Spleen (tissue), 11 donors: ENCODE data around the gene SORCS1. TPM values are rescaled to one million over a fixed set of nuclear protein-coding genes. Genes with fewer than 3 reads are reported as not detected.

Experiments used
- DNase-seq: peaks from one replicate; pipeline ENCODE4 v3.0.0-alpha.2; 2020
- H3K27ac ChIP-seq, 8 donors: fragments of 200-600 bp; sonication (generic) in 7 of 8; 1 replicate in 4 of 8; 2 replicates in 4 of 8; pipeline versions ENCODE4 v1.5.0 to v1.8.0; 2016 to 2021; ENCODE audit warnings: inconsistent platforms in 4 of 8, mild to moderate bottlenecking in 4 of 8, moderate library complexity in 1 of 8
- H3K27me3 ChIP-seq, 7 donors: fragments of 200-600 bp; sonication (generic) in 6 of 7; replicated peaks in 1 of 7; 1 replicate in 4 of 7; 2 replicates in 3 of 7; pipeline versions ENCODE4 v1.5.0 to v1.8.0; 2016 to 2021; ENCODE audit warnings: inconsistent platforms in 3 of 7, mild to moderate bottlenecking in 1 of 7
- H3K36me3 ChIP-seq, 6 donors: fragments of 200-600 bp; sonication (generic) in 5 of 6; 1 replicate in 4 of 6; 2 replicates in 2 of 6; pipeline versions ENCODE4 v1.5.0 to v1.8.0; 2016 to 2021; ENCODE audit warnings: inconsistent platforms in 2 of 6
- H3K4me1 ChIP-seq, 6 donors: fragments of 200-600 bp; sonication (generic) in 5 of 6; 1 replicate in 3 of 6; 2 replicates in 3 of 6; pipeline versions ENCODE4 v1.5.0 to v1.8.0; 2016 to 2021; ENCODE audit warnings: inconsistent platforms in 3 of 6
- H3K4me3 ChIP-seq, 8 donors: fragments of 200-600 bp; sonication (generic) in 7 of 8; 1 replicate in 4 of 8; 2 replicates in 4 of 8; pipeline versions ENCODE4 v1.5.0 to v1.8.0; 2016 to 2021; ENCODE audit warnings: inconsistent platforms in 4 of 8, mild to moderate bottlenecking in 4 of 8, moderate library complexity in 2 of 8
- H3K9me3 ChIP-seq, 8 donors: fragments of 200-600 bp; sonication (generic) in 7 of 8; 1 replicate in 4 of 8; 2 replicates in 4 of 8; pipeline versions ENCODE4 v1.5.0 to v1.8.0; 2016 to 2021; ENCODE audit warnings: inconsistent platforms in 4 of 8
- CTCF ChIP-seq, 11 experiments: fragments of 200-600 bp in 7 of 11; fragments of 450-650 bp in 4 of 11; sonication (generic) in 4 of 11; IDR thresholded peaks in 8 of 11; conservative IDR thresholded peaks in 3 of 11; 1 replicate in 7 of 11; 2 replicates in 4 of 11; pipeline versions ENCODE4 v1.4.0 to v1.8.0; 2016 to 2021; ENCODE audit warnings: antibody characterized with exemption in 11 of 11, inconsistent platforms in 4 of 11, mild to moderate bottlenecking in 1 of 11
- POLR2A ChIP-seq, 3 donors: fragments of 450-650 bp; IDR thresholded peaks; one replicate each; pipeline ENCODE4 v1.5.1; 2017; ENCODE audit warnings: antibody characterized with exemption in 3 of 3, mild to moderate bottlenecking in 1 of 3
- POLR2AphosphoS5 ChIP-seq, 3 donors: sonication (generic); formaldehyde crosslinking; IDR thresholded peaks; one replicate each; pipeline ENCODE4 v1.5.1; 2017; ENCODE audit warnings: antibody characterized with exemption in 3 of 3
- WGBS, 5 donors: extraction: QIAGEN DNeasy Blood & Tissue Kit in 3 of 5; methylation state at CpG; one replicate each; pipeline versions ENCODE4 v1.1.5 to v1.1.7; 2013 to 2018; 5-methylcytosine and 5-hydroxymethylcytosine counted together
- intact Hi-C: fragments of 100-400 bp; cut with DNase I; formaldehyde crosslinking; loops from one replicate; pipeline ENCODE4 v1.15.0; 2023; ENCODE audit warnings: low total_unique reads
- polyA plus RNA-seq, 3 donors: library from polyadenylated mRNA; stranded (reverse); fragments of 200-250 nt; gene quantifications; one replicate each; pipeline ENCODE4 v1.2.1, GENCODE V29; 2013
- total RNA-seq, 7 donors: library from RNA; depleted of rRNA in 3 of 7; stranded (reverse); fragments of >200 nt in 3 of 7; fragmentation: NEBNext Ultra II Directional in 4 of 7; extraction: Animal tissue kit (Norgen Biotek cat#: 25700) in 4 of 7; gene quantifications; one replicate each; pipeline versions ENCODE4 v1.1.0 to v1.2.1, GENCODE V29; 2016 to 2021
- donor health status: healthy with polysubstance abuse.
- donor health status: DM: no; HTN: no; CAD: no; lungs with moderate emphysema.
- donor health status: DM: no; HTN: no; CAD: no.
- donor health status: Bipolar disorder and iron deficiency.
- donor health status: healthy.
- donor health status: DM: no; HTN: no; CAD: no.
- donor health status: DM: yes; HTN: yes; CAD: no.

Gene SORCS1
- total and polyA plus RNA-seq, 10 donors: 0.67 to 2.7 (median 1.6) TPM

- intact Hi-C loops: no loop called here
- no peak for DNase-seq
- no peak for TF ChIP-seq POLR2AphosphoS5 (IDR thresholded peaks at IDR 0.05)
- no peak for TF ChIP-seq CTCF (IDR thresholded peaks at IDR 0.05 in 8 of 11, conservative IDR thresholded peaks at IDR 0.05 in 3 of 11)
- TF ChIP-seq POLR2A (IDR thresholded peaks at IDR 0.05): no peak
- Histone ChIP-seq H3K9me3 (peaks cover 0 to 3% (median 0%) of the 10 kb centered on the region in 8 donors), H3K4me3 (no peak overlapping the region), H3K27ac (no peak overlapping the region), H3K4me1 (no peaks in the 10 kb centered on the region), H3K27me3 (no peaks in the 10 kb centered on the region), H3K36me3 (no peaks in the 10 kb centered on the region)
- WGBS, 5 donors: 89 to 97% (median 93%) methylated on average over 2 of the region's 2 CpGs
These were observed 442.0 kb downstream of the SORCS1 start for GRCh38 chr10:106722524-106722923.

- no peaks in the 10 kb centered on the region for H3K27me3 ChIP-seq
- H3K4me1 ChIP-seq: no peaks in the 10 kb centered on the region
- intact Hi-C loops: no loop called here
- no peak for TF ChIP-seq POLR2A (IDR thresholded peaks at IDR 0.05)
- no peak for TF ChIP-seq CTCF (IDR thresholded peaks at IDR 0.05 in 8 of 11, conservative IDR thresholded peaks at IDR 0.05 in 3 of 11)
- no peak for TF ChIP-seq POLR2AphosphoS5 (IDR thresholded peaks at IDR 0.05)
- H3K36me3 ChIP-seq: no peaks in the 10 kb centered on the region
- DNase-seq: no peak
- no peak overlapping the region for H3K4me3 ChIP-seq
- H3K9me3 ChIP-seq: peaks cover 0 to 3% (median 0%) of the 10 kb centered on the region in 8 donors
- WGBS, 5 donors: 60 to 77% (median 65%) methylated on average over 2 of the region's 2 CpGs
- no peak overlapping the region for H3K27ac ChIP-seq
These were observed 443.8 kb downstream of the SORCS1 start for GRCh38 chr10:106720683-106721082.

GRCh38 chr10:106716381-106716780 is 448.1 kb downstream of the SORCS1 start:
- intact Hi-C loops: no loop called here
- H3K4me3 ChIP-seq: no peak overlapping the region

GRCh38 chr10:106714734-106715555 is 449.6 kb downstream of the SORCS1 start:
- Histone ChIP-seq H3K27me3 (no peaks in the 10 kb centered on the region), H3K27ac (no peak overlapping the region), H3K4me1 (no peaks in the 10 kb centered on the region), H3K4me3 (no peak overlapping the region), H3K9me3 (peaks cover 0 to 3% (median 0%) of the 10 kb centered on the region in 8 donors), H3K36me3 (no peaks in the 10 kb centered on the region)
- WGBS, 5 donors: 65 to 77% (median 68%) methylated on average over 6 of the region's 6 CpGs
- DNase-seq: no peak
- TF ChIP-seq CTCF (IDR thresholded peaks at IDR 0.05 in 8 of 11, conservative IDR thresholded peaks at IDR 0.05 in 3 of 11) (no peak), POLR2A (IDR thresholded peaks at IDR 0.05) (no peak), POLR2AphosphoS5 (IDR thresholded peaks at IDR 0.05) (no peak)
- intact Hi-C loops: no loop called here

More at GRCh38 chr10:106716381-106716780, 448.1 kb downstream of the SORCS1 start:
- Histone ChIP-seq H3K27ac (no peak overlapping the region), H3K9me3 (peaks cover 0 to 3% (median 0%) of the 10 kb centered on the region in 8 donors), H3K27me3 (no peaks in the 10 kb centered on the region), H3K36me3 (no peaks in the 10 kb centered on the region), H3K4me1 (no peaks in the 10 kb centered on the region)
- WGBS, 5 donors: 17 to 53% (median 38%) methylated on average over 1 of the region's 1 CpG
- no peak for TF ChIP-seq POLR2A (IDR thresholded peaks at IDR 0.05)
- DNase-seq: no peak
